ENCODE measurements around the gene CCT7.

- TF ChIP-seq CTCF (IDR thresholded peaks at IDR 0.05) (no peak), POLR2A (IDR thresholded peaks at IDR 0.05) (no peak)
Measured at GRCh38 chr2:73264783-73265182, 30.7 kb downstream of the CCT7 start.

Measured in adrenal gland (tissue), 5 donors.